Tibial nerve (tissue), 4 donors: ENCODE data around the gene CTH. TPM values are rescaled to one million over a fixed set of nuclear protein-coding genes. Genes with fewer than 3 reads are reported as not detected.
"Not testable (repeated sequence)": the region's sequence is repeated elsewhere in the genome, so short reads cannot be mapped to it uniquely, and the experiment has no call there.

Experiments used
- DNase-seq, 2 donors: peaks; one replicate each; pipeline ENCODE4 v3.0.0-alpha.2; 2019; ENCODE audit warnings: low spot score in 2 of 2
- H3K27ac ChIP-seq, 4 donors: fragments of 200-600 bp; sonication (generic) in 3 of 4; one replicate each; pipeline ENCODE4 v1.5.1; 2017 to 2019; ENCODE audit warnings: mild to moderate bottlenecking in 1 of 4
- H3K27me3 ChIP-seq, 2 donors: fragments of 200-600 bp; sonication (generic) in 1 of 2; one replicate each; pipeline versions ENCODE4 v1.5.1 to v1.6.0; 2017 to 2019
- H3K36me3 ChIP-seq, 3 donors: fragments of 200-600 bp; sonication (generic); one replicate each; pipeline ENCODE4 v1.5.1; 2018 to 2019
- H3K4me1 ChIP-seq, 4 donors: fragments of 200-600 bp; sonication (generic) in 3 of 4; one replicate each; pipeline ENCODE4 v1.5.1; 2017 to 2019
- H3K4me3 ChIP-seq, 4 donors: fragments of 200-600 bp; sonication (generic) in 3 of 4; one replicate each; pipeline ENCODE4 v1.5.1; 2017 to 2019; ENCODE audit warnings: mild to moderate bottlenecking in 1 of 4, moderate library complexity in 1 of 4
- H3K9me3 ChIP-seq, 4 donors: fragments of 200-600 bp; sonication (generic) in 3 of 4; one replicate each; pipeline ENCODE4 v1.5.1; 2017 to 2019
- CTCF ChIP-seq, 5 experiments: fragments of 200-600 bp in 3 of 5; fragments of 450-650 bp in 2 of 5; sonication (generic) in 3 of 5; IDR thresholded peaks; one replicate each; pipeline ENCODE4 v1.5.1; 2016 to 2019; ENCODE audit warnings: antibody characterized with exemption in 5 of 5, mild to moderate bottlenecking in 3 of 5, moderate library complexity in 2 of 5
- EP300 ChIP-seq, 2 donors: sonication (generic); formaldehyde crosslinking; IDR thresholded peaks; one replicate each; pipeline ENCODE4 v1.6.1; 2017; ENCODE audit warnings: antibody characterized with exemption in 2 of 2, mild to moderate bottlenecking in 1 of 2
- POLR2A ChIP-seq, 2 donors: fragments of 450-650 bp; IDR thresholded peaks; one replicate each; pipeline ENCODE4 v1.6.1; 2017; ENCODE audit warnings: antibody characterized with exemption in 2 of 2, mild to moderate bottlenecking in 2 of 2, moderate library complexity in 2 of 2
- WGBS, 2 donors: methylation state at CpG; one replicate each; pipeline ENCODE4 v1.1.5; 2018; 5-methylcytosine and 5-hydroxymethylcytosine counted together
- total RNA-seq, 4 donors: library from RNA; depleted of rRNA; stranded (reverse); fragments of >200 nt; gene quantifications; one replicate each; pipeline ENCODE4 v1.1.0, GENCODE V29; 2016

Gene CTH
- total RNA-seq, 4 donors from 2014 or later: 5.7 to 12.2 (median 9.4) TPM

GRCh38 chr1:70409136-70409535, 1.9 kb upstream of the CTH start:
- Histone ChIP-seq H3K27ac (no peak overlapping the region), H3K36me3 (no peaks in the 10 kb centered on the region), H3K4me1 (peaks cover 0 to 20% (median 2%) of the 10 kb centered on the region in 4 donors), H3K9me3 (no peaks in the 10 kb centered on the region), H3K4me3 (no peak overlapping the region), H3K27me3 (no peaks in the 10 kb centered on the region)
- no peak for DNase-seq
- 95 to 98% methylated on average over 2 of the region's 2 CpGs for WGBS, 2 donors
- TF ChIP-seq EP300 (IDR thresholded peaks at IDR 0.05) (no peak), POLR2A (IDR thresholded peaks at IDR 0.05) (no peak), CTCF (IDR thresholded peaks at IDR 0.05) (no peak)

GRCh38 chr1:70411360-70411844, 334 bp downstream of the CTH start:
- Histone ChIP-seq H3K27me3 (no peaks in the 10 kb centered on the region), H3K9me3 (no peaks in the 10 kb centered on the region), H3K4me3 (peak overlapping the region; percentile 52 to 82 (median 62)), H3K4me1 (peaks cover 0 to 20% (median 2%) of the 10 kb centered on the region in 4 donors), H3K36me3 (peaks cover 0 to 9% (median 0%) of the 10 kb centered on the region in 3 donors), H3K27ac (peak overlapping the region; percentile 95 to 99 (median 97))
- DNase-seq: no peak
- no peak for TF ChIP-seq CTCF (IDR thresholded peaks at IDR 0.05)
- TF ChIP-seq EP300 (IDR thresholded peaks at IDR 0.05): no peak
- TF ChIP-seq POLR2A (IDR thresholded peaks at IDR 0.05): no peak
- WGBS, 2 donors: 1% methylated on average over 17 of the region's 17 CpGs

DNA sequence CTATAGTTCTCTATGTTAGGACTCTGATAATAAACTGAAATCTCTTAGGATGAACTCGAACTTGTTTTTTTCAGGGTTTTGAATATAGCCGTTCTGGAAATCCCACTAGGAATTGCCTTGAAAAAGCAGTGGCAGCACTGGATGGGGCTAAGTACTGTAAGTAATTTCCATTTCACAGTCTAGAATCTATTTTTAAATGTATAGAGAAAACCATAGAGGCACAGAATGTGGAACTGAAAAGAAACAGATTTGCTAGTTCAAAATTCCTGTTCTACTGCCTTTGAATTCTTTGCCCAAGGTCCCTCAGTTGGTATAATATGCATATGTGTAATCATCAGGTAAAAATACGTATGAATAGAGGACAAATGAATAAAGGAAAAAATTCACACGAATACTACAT, 4.8 kb downstream of the CTH start:
- 64 to 66% methylated on average over 4 of the region's 4 CpGs for WGBS, 2 donors
- no peaks in the 10 kb centered on the region for H3K9me3 ChIP-seq
- H3K4me1 ChIP-seq: peaks cover 0 to 11% (median 2%) of the 10 kb centered on the region in 4 donors
- TF ChIP-seq POLR2A (IDR thresholded peaks at IDR 0.05): no peak
- no peak for TF ChIP-seq CTCF (IDR thresholded peaks at IDR 0.05)
- no peak for TF ChIP-seq EP300 (IDR thresholded peaks at IDR 0.05)
- peaks cover 0 to 28% (median 0%) of the 10 kb centered on the region in 3 donors for H3K36me3 ChIP-seq
- H3K27me3 ChIP-seq: no peaks in the 10 kb centered on the region
- H3K27ac ChIP-seq: no peak overlapping the region
- H3K4me3 ChIP-seq: no peak overlapping the region
- no peak for DNase-seq

DNA sequence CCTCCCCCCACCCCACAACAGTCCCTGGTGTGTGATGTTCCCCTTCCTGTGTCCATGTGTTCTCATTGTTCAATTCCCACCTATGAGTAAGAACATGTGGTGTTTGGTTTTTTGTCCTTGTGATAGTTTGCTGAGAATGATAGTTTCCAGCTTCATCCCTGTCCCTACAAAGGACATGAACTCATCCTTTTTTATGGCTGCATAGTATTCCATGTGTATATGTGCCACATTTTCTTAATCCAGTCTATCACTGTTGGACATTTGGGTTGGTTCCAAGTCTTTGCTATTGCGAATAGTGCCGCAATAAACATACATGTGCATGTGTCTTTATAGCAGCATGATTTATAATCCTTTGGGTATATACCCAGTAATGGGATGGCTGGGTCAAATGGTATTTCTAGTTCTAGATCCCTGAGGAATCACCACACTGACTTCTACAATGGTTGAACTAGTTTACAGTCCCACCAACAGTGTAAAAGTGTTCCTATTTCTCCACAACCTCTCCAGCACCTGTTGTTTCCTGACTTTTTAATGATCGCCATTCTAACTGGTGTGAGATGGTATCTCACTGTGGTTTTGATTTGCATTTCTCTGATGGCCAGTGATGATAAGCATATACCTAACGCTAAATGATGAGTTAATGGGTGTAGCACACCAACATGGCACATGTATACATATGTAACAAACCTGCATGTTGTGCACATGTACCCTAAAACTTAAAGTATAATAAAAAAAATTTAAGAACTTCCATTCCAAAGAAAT, 8.1 kb downstream of the CTH start:
- H3K4me3 ChIP-seq, H3K9me3 ChIP-seq, DNase-seq, H3K4me1 ChIP-seq, H3K27me3 ChIP-seq, H3K27ac ChIP-seq: not testable (repeated sequence)
- peaks cover 0 to 41% (median 0%) of the 10 kb centered on the region in 3 donors for H3K36me3 ChIP-seq
- WGBS, 2 donors: 90 to 95% methylated on average over 4 of the region's 4 CpGs

GRCh38 chr1:70420320-70420719, 9.3 kb downstream of the CTH start:
- WGBS, 2 donors: 74 to 87% methylated on average over 4 of the region's 4 CpGs
- Histone ChIP-seq H3K9me3 (no peaks in the 10 kb centered on the region), H3K27me3 (no peaks in the 10 kb centered on the region), H3K27ac (no peak overlapping the region), H3K4me3 (no peak overlapping the region), H3K36me3 (peaks cover 0 to 53% (median 0%) of the 10 kb centered on the region in 3 donors), H3K4me1 (no peaks in the 10 kb centered on the region)
- no peak for TF ChIP-seq POLR2A (IDR thresholded peaks at IDR 0.05)
- TF ChIP-seq CTCF (IDR thresholded peaks at IDR 0.05): no peak
- TF ChIP-seq EP300 (IDR thresholded peaks at IDR 0.05): no peak
- no peak for DNase-seq
